GM23338 (cell line): ENCODE results near the gene TRAF1. TPM values are rescaled to one million over a fixed set of nuclear protein-coding genes. Genes with fewer than 3 reads are reported as not detected.

Experiments
- ATAC-seq: fragments of 200-7000 bp; cut with Tn5 transposase; 3 replicates; pipeline ENCODE4 v1.9.1; 2020
- DNase-seq: peaks from one replicate; pipeline ENCODE4 v3.0.0-alpha.2; 2015; ENCODE audit warnings: low spot score
- H2AFZ ChIP-seq: fragments of 200-600 bp; sonication (generic); 2 replicates; pipeline ENCODE4 v1.8.0; 2016; ENCODE audit warnings: antibody characterized with exemption, mild to moderate bottlenecking, moderate library complexity
- H3F3A ChIP-seq: fragments of 200-600 bp; sonication (generic); replicated peaks from 2 replicates; pipeline ENCODE4 v1.8.0; 2017; ENCODE audit warnings: antibody characterized with exemption, mixed run types, low read depth
- H3K27ac ChIP-seq: fragments of 200-600 bp; sonication (generic); 2 replicates; pipeline ENCODE4 v1.6.1; 2016; ENCODE audit warnings: low read depth
- H3K27me3 ChIP-seq: fragments of 200-600 bp; sonication (generic); 2 replicates; pipeline ENCODE4 v1.8.0; 2016; ENCODE audit warnings: mild to moderate bottlenecking, mixed run types, moderate library complexity; ENCODE audit not compliant: insufficient read depth
- H3K36me3 ChIP-seq: fragments of 200-600 bp; sonication (generic); 2 replicates; pipeline ENCODE4 v1.8.0; 2016; ENCODE audit warnings: mild to moderate bottlenecking; ENCODE audit not compliant: insufficient read depth
- H3K4me1 ChIP-seq: fragments of 200-600 bp; sonication (generic); 2 replicates; pipeline ENCODE4 v1.8.0; 2016; ENCODE audit warnings: mild to moderate bottlenecking, moderate library complexity; ENCODE audit not compliant: insufficient read depth
- H3K4me2 ChIP-seq: fragments of 200-600 bp; sonication (generic); 2 replicates; pipeline ENCODE4 v1.7.1; 2017; ENCODE audit warnings: mixed run types
- H3K4me3 ChIP-seq: fragments of 200-600 bp; sonication (generic); 2 replicates; pipeline ENCODE4 v1.6.1; 2016; ENCODE audit warnings: mixed run types
- H3K79me2 ChIP-seq: fragments of 200-600 bp; sonication (generic); replicated peaks from 2 replicates; pipeline ENCODE4 v1.8.0; 2017; ENCODE audit warnings: mild to moderate bottlenecking; ENCODE audit not compliant: insufficient read depth
- H3K9me2 ChIP-seq: fragments of 200-600 bp; sonication (generic); 2 replicates; pipeline ENCODE4 v1.8.0; 2017; ENCODE audit not compliant: insufficient read depth
- H4K20me1 ChIP-seq: fragments of 200-600 bp; sonication (generic); replicated peaks from 2 replicates; pipeline ENCODE4 v1.8.0; 2017; ENCODE audit warnings: mild to moderate bottlenecking; ENCODE audit not compliant: insufficient read depth
- H3K27ac Mint-ChIP-seq: 2 replicates; pipeline ENCODE4 v1.8.0; 2020; ENCODE audit warnings: inconsistent platforms, mild to moderate bottlenecking, moderate library complexity, mixed read lengths
- H3K27me3 Mint-ChIP-seq: 3 replicates; pipeline ENCODE4 v1.8.0; 2022; ENCODE audit warnings: low read depth, mild to moderate bottlenecking, moderate library complexity, mixed read lengths, inconsistent platforms; ENCODE audit not compliant: insufficient read depth, poor library complexity
- H3K36me3 Mint-ChIP-seq: 3 replicates; pipeline ENCODE4 v1.8.0; 2021; ENCODE audit warnings: low read depth, mild to moderate bottlenecking, inconsistent platforms, moderate library complexity, mixed read lengths
- H3K4me1 Mint-ChIP-seq: 3 replicates; pipeline ENCODE4 v1.8.0; 2020; ENCODE audit warnings: mild to moderate bottlenecking, inconsistent platforms, mixed read lengths
- H3K4me3 Mint-ChIP-seq: 3 replicates; pipeline ENCODE4 v1.8.0; 2021; ENCODE audit warnings: moderate library complexity, mild to moderate bottlenecking, inconsistent platforms, mixed read lengths
- H3K9me3 Mint-ChIP-seq: 3 replicates; pipeline ENCODE4 v1.8.0; 2020; ENCODE audit warnings: moderate library complexity, mild to moderate bottlenecking, inconsistent platforms, mixed read lengths
- CREB1 ChIP-seq: fragments of 250-450 bp; sonication (Bioruptor Pico); IDR thresholded peaks from 2 replicates; pipeline ENCODE4 v1.5.0; 2020; ENCODE audit warnings: low read depth, mild to moderate bottlenecking, moderate library complexity
- CTCF ChIP-seq, 2 experiments: fragments of 200-600 bp in 1 of 2; sonication (generic) in 1 of 2; conservative IDR thresholded peaks; 2 replicates each; pipeline versions ENCODE4 v1.5.1 to v1.6.1; 2016 to 2017; ENCODE audit warnings: antibody characterized with exemption in 2 of 2, low read depth in 2 of 2, mild to moderate bottlenecking in 2 of 2, moderate library complexity in 1 of 2
- EZH2 ChIP-seq: fragments of 200-600 bp; sonication (generic); IDR thresholded peaks from one replicate; pipeline ENCODE4 v1.8.0; 2017; ENCODE audit warnings: antibody characterized with exemption, mild to moderate bottlenecking, low read depth; ENCODE audit not compliant: unreplicated experiment
- JUNB ChIP-seq: IDR thresholded peaks from one replicate; pipeline ENCODE4 v1.6.1; 2016; ENCODE audit warnings: antibody characterized with exemption; ENCODE audit not compliant: unreplicated experiment
- NANOG ChIP-seq: IDR thresholded peaks from 2 replicates; pipeline ENCODE4 v1.6.1; 2016; ENCODE audit warnings: antibody characterized with exemption, borderline replicate concordance
- POLR2AphosphoS5 ChIP-seq: IDR thresholded peaks from 2 replicates; pipeline ENCODE4 v1.6.1; 2016; ENCODE audit warnings: antibody characterized with exemption, low read depth
- REST ChIP-seq: IDR thresholded peaks from one replicate; pipeline ENCODE4 v1.6.1; 2018; ENCODE audit warnings: antibody characterized with exemption; ENCODE audit not compliant: unreplicated experiment
- STAT1 ChIP-seq: IDR thresholded peaks from one replicate; pipeline ENCODE4 v1.6.1; 2016; ENCODE audit warnings: antibody characterized with exemption; ENCODE audit not compliant: unreplicated experiment
- ZNF114 ChIP-seq: fragments of 250-450 bp; sonication (Bioruptor Pico); IDR thresholded peaks from 2 replicates; pipeline ENCODE4 v1.5.0; 2020; ENCODE audit warnings: mild to moderate bottlenecking, moderate library complexity
- ZNF462 ChIP-seq: fragments of 250-450 bp; sonication (Bioruptor Pico); IDR thresholded peaks from 2 replicates; pipeline ENCODE4 v1.5.0; 2020; ENCODE audit warnings: mild to moderate bottlenecking, moderate library complexity
- polyA plus RNA-seq: library from polyadenylated mRNA; unstranded; fragments of >200 nt; fragmentation: Nextera tagmentation; extraction: Ambion mirVana; gene quantifications from 2 replicates; pipeline ENCODE4 v1.2.1, GENCODE V29; 2016
- total RNA-seq: library from RNA; depleted of rRNA; stranded (reverse); fragments of >200 nt; shearing (Covaris generic); gene quantifications from 2 replicates; pipeline ENCODE4 v1.2.3, GENCODE V29; 2014

TRAF1 gene
- total and polyA plus RNA-seq, 2 experiments from 2014 or later: 0.39 to 1.4 TPM

GRCh38 chr9:120924698-120925534 is 1.7 kb downstream of the TRAF1 start:
- Histone ChIP-seq H3K27me3 (peaks cover 15% of the 10 kb centered on the region; the same call in 1 of the 2 replicates), H4K20me1 (no peaks in the 10 kb centered on the region), H3K27ac (no peak overlapping the region), H2AFZ (0 out of 2 replicates have a peak overlapping the region, but pooled peaks have one; percentile 40), H3K4me1 (peaks cover 64% of the 10 kb centered on the region), H3F3A (peaks cover 12% of the 10 kb centered on the region; the same call in 1 of the 2 replicates), H3K4me2 (peak overlapping the region; percentile 66), H3K36me3 (no peaks in the 10 kb centered on the region), H3K4me3 (no peak overlapping the region), H3K9me2 (no peaks in the 10 kb centered on the region), H3K79me2 (no peaks in the 10 kb centered on the region)
- no peak for ATAC-seq
- H3K4me3 Mint-ChIP-seq: no peak overlapping the region
- peaks cover 54% of the 10 kb centered on the region for H3K4me1 Mint-ChIP-seq
- H3K27ac Mint-ChIP-seq: no peak overlapping the region
- H3K36me3 Mint-ChIP-seq: no peaks in the 10 kb centered on the region
- H3K9me3 Mint-ChIP-seq: no peaks in the 10 kb centered on the region
- H3K27me3 Mint-ChIP-seq: peaks cover 24% of the 10 kb centered on the region
- DNase-seq: no peak
- TF ChIP-seq CTCF (conservative IDR thresholded peaks at IDR 0.05; ENCODE audit: low read depth in 2 of 2) (no peak), ZNF114 (no peak), ZNF462 (CRISPR knock-in tag) (no peak), STAT1 (no peak), POLR2AphosphoS5 (no peak), JUNB (no peak), CREB1 (CRISPR knock-in tag) (no peak), NANOG (no peak), EZH2 (no peak), REST (no peak)
